ENCODE measurements around the gene CUL3. TPM values are rescaled to one million over a fixed set of nuclear protein-coding genes. Genes with fewer than 3 reads are reported as not detected.

CUL3 gene
- total RNA-seq, 2 experiments from 2014 or later, result 115 TPM

DNA sequence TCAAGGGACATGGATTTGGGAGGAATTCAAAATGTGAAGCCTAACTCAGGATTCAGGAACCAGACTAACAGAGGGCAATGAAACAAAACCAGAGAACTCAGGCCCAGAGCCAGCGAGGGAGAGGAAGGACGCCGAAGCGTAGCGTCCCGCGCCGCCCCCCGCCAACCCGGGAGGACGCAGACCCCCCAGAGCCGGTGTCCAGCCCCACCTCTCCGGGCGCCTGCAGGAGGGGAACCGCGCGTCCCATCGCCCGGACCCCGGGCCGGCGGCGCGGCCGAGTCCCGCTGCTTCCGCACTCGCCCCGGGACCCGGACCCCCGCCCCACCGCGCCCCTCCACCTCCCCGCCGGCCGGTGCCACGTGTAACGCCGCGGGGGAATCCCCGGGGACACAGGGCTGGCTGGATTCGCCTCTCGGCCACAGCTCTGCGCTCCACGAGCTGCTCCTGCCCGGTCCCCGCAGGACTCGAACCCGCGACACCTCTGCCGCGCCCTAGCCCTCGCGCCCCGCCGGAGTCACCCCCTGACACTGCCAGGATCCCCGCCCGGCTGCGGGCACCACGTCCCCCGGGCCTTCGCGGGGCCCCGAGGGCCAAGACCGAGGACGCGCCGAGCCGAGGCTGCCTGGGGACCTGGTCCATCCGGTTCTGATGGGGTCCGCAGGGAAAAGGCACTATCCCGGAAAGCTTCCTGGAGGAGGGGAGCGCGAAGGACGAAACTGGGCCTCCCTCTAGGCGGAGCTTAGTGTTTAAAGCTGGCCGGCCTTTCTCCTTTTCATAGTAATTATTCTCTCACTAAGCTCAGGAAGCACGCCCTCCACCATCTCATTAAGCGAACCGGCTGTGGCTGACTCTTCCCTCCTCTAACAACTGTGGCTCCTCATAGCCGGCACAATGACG is 142.8 kb downstream of the CUL3 start:
- Mint-ChIP-seq H3K27ac (no peak overlapping the region), H3K4me1 (ENCODE audit: low read depth) (peaks cover 5% of the 10 kb centered on the region), H3K27me3 (peaks cover 56% of the 10 kb centered on the region), H3K9me3 (no peaks in the 10 kb centered on the region), H3K4me3 (peak overlapping the region; percentile 68), H3K36me3 (ENCODE audit: low read depth) (no peaks in the 10 kb centered on the region)
- POLR2A ChIA-PET, result no interaction called here
- CTCF ChIA-PET, result no interaction called here
- peak in 2 of 14 experiments; percentile 15 to 24 for DNase-seq
- Histone ChIP-seq H3K9me3 (ENCODE audit: control insufficient read depth in 1 of 2, insufficient read depth in 1 of 2, low read length in 2 of 2) (peaks cover 0 to 6% of the 10 kb centered on the region in 2 experiments), H3K4me1 (ENCODE audit: insufficient read depth, low read length) (peaks cover 10% of the 10 kb centered on the region), H3K27me3 (ENCODE audit: control insufficient read depth in 1 of 2, insufficient read depth in 2 of 2, low read length in 2 of 2) (peaks cover 14 to 28% of the 10 kb centered on the region in 2 experiments), H3K36me3 (ENCODE audit: insufficient read depth, low read length) (no peaks in the 10 kb centered on the region), H3K4me3 (ENCODE audit: low read length) (peak overlapping the region; percentile 31), H3K27ac (ENCODE audit: low read depth in 1 of 2, low read length in 2 of 2) (no peak overlapping the region)
- intact Hi-C loops (cut with DNase I, micrococcal nuclease), result no loop called here
- TF ChIP-seq, protein P1, sequence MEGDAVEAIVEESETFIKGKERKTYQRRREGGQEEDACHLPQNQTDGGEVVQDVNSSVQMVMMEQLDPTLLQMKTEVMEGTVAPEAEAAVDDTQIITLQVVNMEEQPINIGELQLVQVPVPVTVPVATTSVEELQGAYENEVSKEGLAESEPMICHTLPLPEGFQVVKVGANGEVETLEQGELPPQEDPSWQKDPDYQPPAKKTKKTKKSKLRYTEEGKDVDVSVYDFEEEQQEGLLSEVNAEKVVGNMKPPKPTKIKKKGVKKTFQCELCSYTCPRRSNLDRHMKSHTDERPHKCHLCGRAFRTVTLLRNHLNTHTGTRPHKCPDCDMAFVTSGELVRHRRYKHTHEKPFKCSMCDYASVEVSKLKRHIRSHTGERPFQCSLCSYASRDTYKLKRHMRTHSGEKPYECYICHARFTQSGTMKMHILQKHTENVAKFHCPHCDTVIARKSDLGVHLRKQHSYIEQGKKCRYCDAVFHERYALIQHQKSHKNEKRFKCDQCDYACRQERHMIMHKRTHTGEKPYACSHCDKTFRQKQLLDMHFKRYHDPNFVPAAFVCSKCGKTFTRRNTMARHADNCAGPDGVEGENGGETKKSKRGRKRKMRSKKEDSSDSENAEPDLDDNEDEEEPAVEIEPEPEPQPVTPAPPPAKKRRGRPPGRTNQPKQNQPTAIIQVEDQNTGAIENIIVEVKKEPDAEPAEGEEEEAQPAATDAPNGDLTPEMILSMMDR (IDR thresholded peaks at IDR 0.05), result no peak
- ATAC-seq (ENCODE audit: poor library complexity), result peak; percentile 64

- no peak overlapping the region for H3K27ac Mint-ChIP-seq
- ATAC-seq (ENCODE audit: poor library complexity), result no peak
- Histone ChIP-seq H3K27ac (ENCODE audit: low read depth in 1 of 2, low read length in 2 of 2) (no peak overlapping the region), H3K36me3 (ENCODE audit: insufficient read depth, low read length) (no peaks in the 10 kb centered on the region), H3K9me3 (ENCODE audit: control insufficient read depth in 1 of 2, insufficient read depth in 1 of 2, low read length in 2 of 2) (peaks cover 0 to 9% of the 10 kb centered on the region in 2 experiments), H3K4me1 (ENCODE audit: insufficient read depth, low read length) (peaks cover 10% of the 10 kb centered on the region), H3K27me3 (ENCODE audit: control insufficient read depth in 1 of 2, insufficient read depth in 2 of 2, low read length in 2 of 2) (peaks cover 14 to 28% of the 10 kb centered on the region in 2 experiments), H3K4me3 (ENCODE audit: low read length) (no peak overlapping the region)
- H3K4me3 Mint-ChIP-seq, result no peak overlapping the region
- H3K9me3 Mint-ChIP-seq, result no peaks in the 10 kb centered on the region
- peaks cover 59% of the 10 kb centered on the region for H3K27me3 Mint-ChIP-seq
- ChIA-PET CTCF (no interaction called here), POLR2A (no interaction called here)
- no peaks in the 10 kb centered on the region for H3K36me3 Mint-ChIP-seq (ENCODE audit: low read depth)
- H3K4me1 Mint-ChIP-seq (ENCODE audit: low read depth), result peaks cover 5% of the 10 kb centered on the region
- TF ChIP-seq, protein P1 (IDR thresholded peaks at IDR 0.05), result no peak
- intact Hi-C loops (cut with DNase I, micrococcal nuclease), result no loop called here
- DNase-seq, result peak in 2 of 14 experiments; percentile 9 to 27
These were observed 144.2 kb downstream of the CUL3 start for GRCh38 chr2:224440988-224441387.

DNA sequence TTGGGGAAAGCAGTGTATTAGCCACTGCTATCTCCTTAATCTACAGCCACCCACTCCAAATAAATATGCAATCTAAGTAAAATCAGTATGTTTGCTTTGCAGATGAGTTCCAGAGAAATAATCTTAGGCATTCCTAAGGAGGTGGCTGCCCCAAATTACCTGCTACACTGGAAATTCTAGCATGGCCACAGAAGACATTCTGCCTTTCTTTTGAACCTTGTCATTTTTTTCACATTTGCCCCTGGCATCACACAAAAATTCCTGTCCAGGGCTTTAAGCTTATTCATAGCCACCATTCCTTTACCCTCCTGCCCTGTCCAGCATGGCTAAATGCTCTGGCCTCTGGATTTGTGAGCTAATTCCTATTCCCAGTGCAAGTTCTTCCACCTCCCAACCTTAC is 146.4 kb downstream of the CUL3 start:
- H3K27ac ChIP-seq (ENCODE audit: low read depth in 1 of 2, low read length in 2 of 2), result no peak overlapping the region
- peaks cover 45% of the 10 kb centered on the region for H3K27me3 Mint-ChIP-seq

More for the DNA sequence above, 146.4 kb downstream of the CUL3 start:
- intact Hi-C loops (cut with DNase I, micrococcal nuclease), result no loop called here
- DNase-seq (no peak), ATAC-seq (ENCODE audit: poor library complexity) (no peak)
- Histone ChIP-seq H3K4me1 (ENCODE audit: insufficient read depth, low read length) (peaks cover 10% of the 10 kb centered on the region), H3K27me3 (ENCODE audit: control insufficient read depth in 1 of 2, insufficient read depth in 2 of 2, low read length in 2 of 2) (peaks cover 14 to 23% of the 10 kb centered on the region in 2 experiments), H3K4me3 (ENCODE audit: low read length) (no peak overlapping the region), H3K36me3 (ENCODE audit: insufficient read depth, low read length) (no peaks in the 10 kb centered on the region), H3K9me3 (ENCODE audit: control insufficient read depth in 1 of 2, insufficient read depth in 1 of 2, low read length in 2 of 2) (peaks cover 0 to 9% of the 10 kb centered on the region in 2 experiments)
- H3K4me3 Mint-ChIP-seq, result no peak overlapping the region
- H3K27ac Mint-ChIP-seq, result no peak overlapping the region
- no peaks in the 10 kb centered on the region for H3K36me3 Mint-ChIP-seq (ENCODE audit: low read depth)
- TF ChIP-seq, protein P1 (IDR thresholded peaks at IDR 0.05), result no peak
- no peaks in the 10 kb centered on the region for H3K9me3 Mint-ChIP-seq
- POLR2A ChIA-PET, result no interaction called here
- H3K4me1 Mint-ChIP-seq (ENCODE audit: low read depth), result peaks cover 5% of the 10 kb centered on the region
- CTCF ChIA-PET, result no interaction called here

Data from CD4-positive, alpha-beta T cell (primary cell).